HCT116 (cell line): ENCODE data around the gene LAD1. TPM values are rescaled to one million over a fixed set of nuclear protein-coding genes. Genes with fewer than 3 reads are reported as not detected.

ENCODE experiments used
- ATAC-seq: fragments of 200-7000 bp; cut with Tn5 transposase; 2 replicates; pipeline ENCODE4 v1.9.1; 2020; ENCODE audit warnings: mild to moderate bottlenecking, moderate library complexity
- BruUV-seq: library from RNA; stranded (reverse); fragments of 400-500 nt; replicated peaks from 2 replicates; lab custom pipeline; 2021; lab: Mats Ljungman, UMichigan
- CTCF ChIA-PET: fragments of 300-600 bp; sonication (Branson Sonifier 250); formaldehyde crosslinking; loops from one replicate; lab custom pipeline; 2021; ENCODE audit warnings: antibody characterized with exemption; lab: Charles Lee
- POLR2A ChIA-PET: fragments of 300-600, 350-600 bp; sonication (Branson Sonifier 250); formaldehyde crosslinking; loops from one replicate; lab custom pipeline; 2021; ENCODE audit warnings: antibody characterized with exemption; lab: Charles Lee
- RAD21 ChIA-PET, 2 experiments: fragments of 300-600 bp; sonication (Branson Sonifier 250); formaldehyde crosslinking; loops; one replicate each; lab custom pipeline; 2023; ENCODE audit warnings: low total read pairs in 2 of 2; ENCODE audit not compliant: uncharacterized antibody in 2 of 2, unreplicated experiment in 2 of 2, low non-redundant PET in 1 of 2; lab: Charles Lee
- DNase-seq: peaks from one replicate; pipeline ENCODE4 v3.0.0-alpha.2; 2010; ENCODE audit warnings: low read depth, low spot score
- H2AFZ ChIP-seq: fragments of 200-600 bp; shearing (Covaris generic), sonication (generic); 2 replicates; pipeline ENCODE4 v1.6.1; 2017; ENCODE audit warnings: low read depth, mixed run types, mixed read lengths, antibody characterized with exemption, low read length; ENCODE audit not compliant: poor library complexity, severe bottlenecking
- H3K27ac ChIP-seq: 2 replicates; pipeline ENCODE4 v1.5.1; 2012; ENCODE audit warnings: low read depth, low read length
- H3K27me3 ChIP-seq: fragments of 200-600 bp; sonication (generic); 2 replicates; pipeline ENCODE4 v1.6.1; 2016; ENCODE audit warnings: mixed run types, low read length, mixed read lengths; ENCODE audit not compliant: insufficient read depth
- H3K36me3 ChIP-seq, 2 experiments: fragments of 200-500 bp in 1 of 2; fragments of 200-600 bp in 1 of 2; sonication (Bioruptor generic) in 1 of 2; sonication (generic) in 1 of 2; 2 replicates each; pipeline versions ENCODE4 v1.5.1 to v1.6.1; 2014 to 2016; ENCODE audit warnings: low read length in 2 of 2, inconsistent platforms in 1 of 2, mixed read lengths in 1 of 2, mixed run types in 1 of 2; ENCODE audit not compliant: insufficient read depth in 2 of 2, control insufficient read depth in 1 of 2
- H3K4me1 ChIP-seq, 2 experiments: fragments of 200-600 bp in 1 of 2; sonication (generic) in 1 of 2; 2 replicates each; pipeline versions ENCODE4 v1.5.1 to v1.6.1; 2012 to 2017; ENCODE audit warnings: low read length in 2 of 2, inconsistent platforms in 1 of 2, mild to moderate bottlenecking in 1 of 2, mixed read lengths in 1 of 2, mixed run types in 1 of 2, moderate library complexity in 1 of 2; ENCODE audit not compliant: insufficient read depth in 2 of 2, control insufficient read depth in 1 of 2
- H3K4me2 ChIP-seq: fragments of 200-600 bp; sonication (generic); 2 replicates; pipeline ENCODE4 v1.6.1; 2017; ENCODE audit warnings: mixed run types, low read length, mixed read lengths
- H3K4me3 ChIP-seq, 2 experiments: fragments of 200-600 bp in 1 of 2; sonication (generic) in 1 of 2; replicated peaks in 1 of 2; 2 replicates each; pipeline ENCODE4 v1.5.1; 2011 to 2016; ENCODE audit warnings: low read length in 2 of 2, control low read depth in 1 of 2, low read depth in 1 of 2, mild to moderate bottlenecking in 1 of 2, mixed read lengths in 1 of 2, mixed run types in 1 of 2
- H3K79me2 ChIP-seq: fragments of 200-600 bp; sonication (generic); 2 replicates; pipeline ENCODE4 v1.6.1; 2017; ENCODE audit warnings: mild to moderate bottlenecking, mixed run types, low read length, moderate library complexity, mixed read lengths; ENCODE audit not compliant: insufficient read depth
- H3K9ac ChIP-seq: fragments of 200-600 bp; sonication (generic); 2 replicates; pipeline ENCODE4 v1.6.1; 2016; ENCODE audit warnings: low read length, mixed read lengths
- H3K9me2 ChIP-seq: fragments of 200-600 bp; sonication (generic), shearing (Covaris generic); 2 replicates; pipeline ENCODE4 v1.6.1; 2017; ENCODE audit warnings: mixed run types, mild to moderate bottlenecking, moderate library complexity; ENCODE audit not compliant: insufficient read depth
- H3K9me3 ChIP-seq, 2 experiments: fragments of 200-500 bp in 1 of 2; fragments of 200-600 bp in 1 of 2; sonication (Bioruptor generic) in 1 of 2; sonication (generic) in 1 of 2; 2 replicates each; pipeline ENCODE4 v1.6.1; 2014 to 2017; ENCODE audit warnings: low read length in 2 of 2, mixed read lengths in 2 of 2, inconsistent platforms in 1 of 2, low read depth in 1 of 2, mild to moderate bottlenecking in 1 of 2, mixed run types in 1 of 2, moderate library complexity in 1 of 2; ENCODE audit not compliant: control insufficient read depth in 1 of 2, insufficient read depth in 1 of 2
- H4K20me1 ChIP-seq: fragments of 200-600 bp; sonication (generic), shearing (Covaris generic); 2 replicates; pipeline ENCODE4 v1.6.1; 2017; ENCODE audit warnings: mixed run types, mild to moderate bottlenecking, moderate library complexity; ENCODE audit not compliant: insufficient read depth
- CBX3 ChIP-seq: IDR thresholded peaks from 2 replicates; pipeline ENCODE4 v1.6.1; 2012; ENCODE audit warnings: low read depth
- EGR1 ChIP-seq: IDR thresholded peaks from 2 replicates; pipeline ENCODE4 v1.6.1; 2012; ENCODE audit warnings: low read depth
- ELF1 ChIP-seq: IDR thresholded peaks from 2 replicates; pipeline ENCODE4 v1.6.1; 2012; ENCODE audit warnings: low read depth, borderline replicate concordance
- EZH2phosphoT487 ChIP-seq: fragments of 200-600 bp; IDR thresholded peaks from 2 replicates; pipeline ENCODE4 v1.6.1; 2018; ENCODE audit warnings: antibody characterized with exemption, borderline replicate concordance
- FOSL1 ChIP-seq: IDR thresholded peaks from 2 replicates; pipeline ENCODE4 v1.6.1; 2012; ENCODE audit warnings: low read depth
- POLR2AphosphoS5 ChIP-seq: IDR thresholded peaks from 2 replicates; pipeline ENCODE4 v1.6.1; 2011; ENCODE audit warnings: mild to moderate bottlenecking, low read depth, low read length, moderate library complexity
- RAD21 ChIP-seq: IDR thresholded peaks from 2 replicates; pipeline ENCODE4 v1.6.1; 2012; ENCODE audit warnings: low read depth, mild to moderate bottlenecking
- SP1 ChIP-seq: IDR thresholded peaks from 2 replicates; pipeline ENCODE4 v1.6.1; 2012; ENCODE audit warnings: low read depth
- SRF ChIP-seq: IDR thresholded peaks from 2 replicates; pipeline ENCODE4 v1.6.1; 2012; ENCODE audit warnings: low read depth
- YY1 ChIP-seq: IDR thresholded peaks from 2 replicates; pipeline ENCODE4 v1.6.1; 2011; ENCODE audit warnings: low read length, low read depth, moderate library complexity, mild to moderate bottlenecking; ENCODE audit not compliant: insufficient replicate concordance; ENCODE audit errors: extremely low read depth
- ZFX ChIP-seq: fragments of 450-650 bp; IDR thresholded peaks from 2 replicates; pipeline ENCODE4 v1.6.1; 2017
- intact Hi-C: fragments of 100-400 bp; cut with micrococcal nuclease; formaldehyde crosslinking; loops from 2 replicates; pipeline ENCODE4 v1.10.0; 2022
- total RNA-seq: library from RNA; stranded (reverse); gene quantifications from one replicate; pipeline ENCODE4 v1.2.1, GENCODE V29; 2021; ENCODE audit not compliant: unreplicated experiment
- TF ChIP-seq, protein P1 (sequence below): IDR thresholded peaks from 2 replicates; pipeline ENCODE4 v1.6.1; 2012
- TF ChIP-seq, protein P2 (sequence below): IDR thresholded peaks from 2 replicates; pipeline ENCODE4 v1.6.1; 2012; ENCODE audit warnings: low read depth

LAD1 gene
- total RNA-seq, 1 experiment from 2014 or later = 56.1 TPM

DNA sequence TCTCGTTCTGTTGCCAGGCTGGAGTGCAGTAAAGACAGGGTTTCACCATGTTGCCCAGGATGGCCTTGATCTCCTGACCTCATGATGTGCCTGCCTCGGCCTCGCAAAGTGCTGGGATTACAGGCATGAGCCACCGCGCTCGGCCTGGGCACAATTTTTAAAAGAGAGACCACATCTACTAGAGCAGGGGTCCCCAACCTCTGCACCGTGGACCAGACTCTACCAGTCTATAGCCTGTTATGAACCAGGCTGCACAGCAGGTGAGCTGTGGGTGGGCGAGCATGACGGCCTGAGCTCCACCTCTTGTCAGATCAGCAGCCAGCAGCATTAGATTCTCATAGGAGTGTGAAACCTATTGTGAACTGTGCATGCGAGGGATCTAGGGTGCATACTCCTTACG lies 42.4 kb downstream of the LAD1 start:
- ChIA-PET POLR2A (no interaction called here), CTCF (no interaction called here), RAD21 (no interaction called here)
- no peaks in the 10 kb centered on the region for H4K20me1 ChIP-seq
- no peak overlapping the region for H3K4me2 ChIP-seq
- no peak overlapping the region for H3K4me3 ChIP-seq
- no peak overlapping the region for H3K9ac ChIP-seq
- DNase-seq = no peak
- H3K36me3 ChIP-seq = no peaks in the 10 kb centered on the region
- no peaks in the 10 kb centered on the region for H3K9me2 ChIP-seq
- H3K4me1 ChIP-seq = no peaks in the 10 kb centered on the region; a peak in 1 of 4 replicates
- H3K79me2 ChIP-seq = no peaks in the 10 kb centered on the region
- no peak for ATAC-seq
- H3K9me3 ChIP-seq = no peaks in the 10 kb centered on the region
- TF ChIP-seq EGR1 (no peak), FOSL1 (no peak)
- TF ChIP-seq, protein P1, sequence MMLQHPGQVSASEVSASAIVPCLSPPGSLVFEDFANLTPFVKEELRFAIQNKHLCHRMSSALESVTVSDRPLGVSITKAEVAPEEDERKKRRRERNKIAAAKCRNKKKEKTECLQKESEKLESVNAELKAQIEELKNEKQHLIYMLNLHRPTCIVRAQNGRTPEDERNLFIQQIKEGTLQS = no peak
- no TSS peak for BruUV-seq
- H3K27me3 ChIP-seq = 0 out of 2 replicates have a peak, but pooled peaks cover 5% of the 10 kb centered on the region
- H3K27ac ChIP-seq = no peak overlapping the region
- intact Hi-C loops = no loop called here
- H2AFZ ChIP-seq = no peak overlapping the region

DNA sequence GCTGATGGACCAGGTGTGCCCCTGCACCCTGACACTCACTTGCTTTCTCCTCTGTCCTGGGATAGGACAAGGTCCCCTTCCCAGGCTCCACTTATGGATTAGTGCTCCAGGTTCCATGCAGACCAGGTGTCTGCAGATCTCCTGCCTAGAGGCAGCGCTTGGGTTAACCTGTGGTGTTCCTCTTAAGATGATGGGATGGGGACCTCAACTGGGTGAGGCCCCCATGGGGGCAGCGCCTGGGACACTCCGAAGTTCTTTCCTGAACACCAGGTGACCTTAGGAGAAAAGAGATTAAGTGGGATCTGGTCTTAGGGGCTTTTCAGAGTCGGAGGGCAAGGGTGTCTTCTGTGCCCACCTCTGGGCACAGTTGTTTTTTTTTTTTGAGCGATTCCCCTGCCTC lies 42.9 kb downstream of the LAD1 start:
- RAD21 ChIA-PET = no interaction called here
- no peaks in the 10 kb centered on the region for H3K9me2 ChIP-seq
- no peaks in the 10 kb centered on the region for H3K36me3 ChIP-seq
- H3K9me3 ChIP-seq = no peaks in the 10 kb centered on the region
- intact Hi-C loops = no loop called here
- no TSS peak for BruUV-seq
- no peaks in the 10 kb centered on the region for H4K20me1 ChIP-seq
- TF ChIP-seq EZH2phosphoT487 (no peak), SP1 (no peak), RAD21 (no peak), SRF (no peak), ELF1 (no peak), YY1 (no peak), CBX3 (no peak), ZFX (no peak), POLR2AphosphoS5 (no peak)
- TF ChIP-seq, protein P2, sequence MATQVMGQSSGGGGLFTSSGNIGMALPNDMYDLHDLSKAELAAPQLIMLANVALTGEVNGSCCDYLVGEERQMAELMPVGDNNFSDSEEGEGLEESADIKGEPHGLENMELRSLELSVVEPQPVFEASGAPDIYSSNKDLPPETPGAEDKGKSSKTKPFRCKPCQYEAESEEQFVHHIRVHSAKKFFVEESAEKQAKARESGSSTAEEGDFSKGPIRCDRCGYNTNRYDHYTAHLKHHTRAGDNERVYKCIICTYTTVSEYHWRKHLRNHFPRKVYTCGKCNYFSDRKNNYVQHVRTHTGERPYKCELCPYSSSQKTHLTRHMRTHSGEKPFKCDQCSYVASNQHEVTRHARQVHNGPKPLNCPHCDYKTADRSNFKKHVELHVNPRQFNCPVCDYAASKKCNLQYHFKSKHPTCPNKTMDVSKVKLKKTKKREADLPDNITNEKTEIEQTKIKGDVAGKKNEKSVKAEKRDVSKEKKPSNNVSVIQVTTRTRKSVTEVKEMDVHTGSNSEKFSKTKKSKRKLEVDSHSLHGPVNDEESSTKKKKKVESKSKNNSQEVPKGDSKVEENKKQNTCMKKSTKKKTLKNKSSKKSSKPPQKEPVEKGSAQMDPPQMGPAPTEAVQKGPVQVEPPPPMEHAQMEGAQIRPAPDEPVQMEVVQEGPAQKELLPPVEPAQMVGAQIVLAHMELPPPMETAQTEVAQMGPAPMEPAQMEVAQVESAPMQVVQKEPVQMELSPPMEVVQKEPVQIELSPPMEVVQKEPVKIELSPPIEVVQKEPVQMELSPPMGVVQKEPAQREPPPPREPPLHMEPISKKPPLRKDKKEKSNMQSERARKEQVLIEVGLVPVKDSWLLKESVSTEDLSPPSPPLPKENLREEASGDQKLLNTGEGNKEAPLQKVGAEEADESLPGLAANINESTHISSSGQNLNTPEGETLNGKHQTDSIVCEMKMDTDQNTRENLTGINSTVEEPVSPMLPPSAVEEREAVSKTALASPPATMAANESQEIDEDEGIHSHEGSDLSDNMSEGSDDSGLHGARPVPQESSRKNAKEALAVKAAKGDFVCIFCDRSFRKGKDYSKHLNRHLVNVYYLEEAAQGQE = no peak
- TF ChIP-seq, all 23 proteins: peak for 0
- ATAC-seq (no peak), DNase-seq (no peak)
- no peak overlapping the region for H3K9ac ChIP-seq
- no peak overlapping the region for H3K4me2 ChIP-seq
- no peak overlapping the region for H3K4me3 ChIP-seq
- no peaks in the 10 kb centered on the region; a peak in 1 of 4 replicates for H3K4me1 ChIP-seq
- no peak overlapping the region for H2AFZ ChIP-seq
- no peaks in the 10 kb centered on the region for H3K79me2 ChIP-seq
- no peak overlapping the region for H3K27ac ChIP-seq
- ChIA-PET POLR2A (no interaction called here), CTCF (no interaction called here)
- peaks cover 10% of the 10 kb centered on the region; the same call in 1 of the 2 replicates for H3K27me3 ChIP-seq
